ENCODE measurements around the gene FREM2. TPM values are rescaled to one million over a fixed set of nuclear protein-coding genes. Genes with fewer than 3 reads are reported as not detected.

Gene FREM2
- total RNA-seq, 1 experiment from 2014 or later: not detected

GRCh38 chr13:38854226-38854625, 167.3 kb downstream of the FREM2 start:
- H3K27me3 Mint-ChIP-seq (ENCODE audit: insufficient read depth, unreplicated experiment): peaks cover 12% of the 10 kb centered on the region
- no peaks in the 10 kb centered on the region for H3K36me3 Mint-ChIP-seq (ENCODE audit: insufficient read depth, unreplicated experiment)
- POLR2A ChIA-PET: no interaction called here

DNA sequence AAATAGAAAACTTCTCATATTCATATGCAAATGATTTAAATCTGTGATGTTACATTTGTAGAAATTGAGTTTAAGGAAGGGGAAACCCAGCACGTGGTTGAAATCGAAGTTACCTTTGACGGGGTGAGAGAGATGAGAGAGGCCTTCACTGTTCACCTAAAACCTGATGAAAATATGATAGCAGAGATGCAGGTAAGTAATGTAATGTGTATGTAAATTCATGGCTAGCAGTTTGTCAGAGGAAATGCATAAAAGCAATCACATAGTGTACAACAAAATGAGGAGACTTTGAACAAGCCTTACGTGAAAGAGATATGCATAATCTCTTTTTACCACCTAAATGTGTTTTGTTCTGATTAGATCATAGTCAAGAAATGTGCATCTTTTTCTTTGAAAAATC, 169.2 kb downstream of the FREM2 start:
- Mint-ChIP-seq H3K9me3 (ENCODE audit: unreplicated experiment) (no peaks in the 10 kb centered on the region), H3K27ac (ENCODE audit: low read depth, unreplicated experiment) (no peak overlapping the region), H3K27me3 (ENCODE audit: insufficient read depth, unreplicated experiment) (peaks cover 24% of the 10 kb centered on the region), H3K36me3 (ENCODE audit: insufficient read depth, unreplicated experiment) (no peaks in the 10 kb centered on the region), H3K4me3 (ENCODE audit: unreplicated experiment) (no peak overlapping the region), H3K4me1 (ENCODE audit: insufficient read depth, unreplicated experiment) (no peaks in the 10 kb centered on the region)
- POLR2A ChIA-PET: interaction anchor here (1.0 kb wide), 1 partner anchor 164 kb away, joined by 4 read pairs; no protein-coding TSS in a partner anchor
- intact Hi-C loops (cut with micrococcal nuclease): no loop called here
- TF ChIP-seq, protein P1, sequence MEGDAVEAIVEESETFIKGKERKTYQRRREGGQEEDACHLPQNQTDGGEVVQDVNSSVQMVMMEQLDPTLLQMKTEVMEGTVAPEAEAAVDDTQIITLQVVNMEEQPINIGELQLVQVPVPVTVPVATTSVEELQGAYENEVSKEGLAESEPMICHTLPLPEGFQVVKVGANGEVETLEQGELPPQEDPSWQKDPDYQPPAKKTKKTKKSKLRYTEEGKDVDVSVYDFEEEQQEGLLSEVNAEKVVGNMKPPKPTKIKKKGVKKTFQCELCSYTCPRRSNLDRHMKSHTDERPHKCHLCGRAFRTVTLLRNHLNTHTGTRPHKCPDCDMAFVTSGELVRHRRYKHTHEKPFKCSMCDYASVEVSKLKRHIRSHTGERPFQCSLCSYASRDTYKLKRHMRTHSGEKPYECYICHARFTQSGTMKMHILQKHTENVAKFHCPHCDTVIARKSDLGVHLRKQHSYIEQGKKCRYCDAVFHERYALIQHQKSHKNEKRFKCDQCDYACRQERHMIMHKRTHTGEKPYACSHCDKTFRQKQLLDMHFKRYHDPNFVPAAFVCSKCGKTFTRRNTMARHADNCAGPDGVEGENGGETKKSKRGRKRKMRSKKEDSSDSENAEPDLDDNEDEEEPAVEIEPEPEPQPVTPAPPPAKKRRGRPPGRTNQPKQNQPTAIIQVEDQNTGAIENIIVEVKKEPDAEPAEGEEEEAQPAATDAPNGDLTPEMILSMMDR (IDR thresholded peaks at IDR 0.05; ENCODE audit: unreplicated experiment): no peak
- BruUV-seq (replicated peaks): no TSS peak
- no peak for DNase-seq (ENCODE audit: unreplicated experiment)
- CTCF ChIA-PET: no interaction called here

More at GRCh38 chr13:38854226-38854625, 167.3 kb downstream of the FREM2 start:
- no peak overlapping the region for H3K4me3 Mint-ChIP-seq (ENCODE audit: unreplicated experiment)
- no peaks in the 10 kb centered on the region for H3K9me3 Mint-ChIP-seq (ENCODE audit: unreplicated experiment)
- H3K27ac Mint-ChIP-seq (ENCODE audit: low read depth, unreplicated experiment): no peak overlapping the region
- intact Hi-C loops (cut with micrococcal nuclease): no loop called here
- peaks cover 3% of the 10 kb centered on the region for H3K4me1 Mint-ChIP-seq (ENCODE audit: insufficient read depth, unreplicated experiment)
- no TSS peak for BruUV-seq (replicated peaks)
- CTCF ChIA-PET: interaction anchor here (0.6 to 1.6 kb wide), 4 partner anchors 13 to 47 kb away, joined by 3 to 4 read pairs (median 3); no protein-coding TSS in a partner anchor
- no peak for DNase-seq (ENCODE audit: unreplicated experiment)
- TF ChIP-seq, protein P1 (IDR thresholded peaks at IDR 0.05; ENCODE audit: unreplicated experiment): no peak

DNA sequence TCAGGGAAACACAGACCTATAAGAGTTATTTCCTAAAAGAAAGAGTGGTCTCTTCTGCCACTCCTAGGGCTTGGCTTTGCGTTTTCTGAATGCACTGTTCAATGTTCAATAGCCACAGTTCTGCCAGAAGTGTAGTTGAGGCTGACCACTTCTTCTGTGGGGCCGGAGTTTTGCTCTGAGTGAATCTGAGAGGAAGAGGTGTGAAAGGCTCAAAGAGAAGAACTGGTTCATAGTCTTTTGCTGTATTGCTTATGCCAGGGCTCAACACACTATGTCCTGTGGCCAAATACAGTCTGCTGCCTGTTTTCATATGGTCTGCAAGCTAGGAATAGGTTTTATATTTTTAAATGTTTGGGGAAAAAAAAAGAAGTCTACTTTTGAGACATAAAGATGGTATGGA, 175.6 kb downstream of the FREM2 start:
- no peak overlapping the region for H3K27ac Mint-ChIP-seq (ENCODE audit: low read depth, unreplicated experiment)
- intact Hi-C loops (cut with micrococcal nuclease): no loop called here
- peaks cover 36% of the 10 kb centered on the region for H3K27me3 Mint-ChIP-seq (ENCODE audit: insufficient read depth, unreplicated experiment)
- no peaks in the 10 kb centered on the region for H3K4me1 Mint-ChIP-seq (ENCODE audit: insufficient read depth, unreplicated experiment)
- no peak for DNase-seq (ENCODE audit: unreplicated experiment)
- TF ChIP-seq, protein P1 (IDR thresholded peaks at IDR 0.05; ENCODE audit: unreplicated experiment): no peak
- POLR2A ChIA-PET: no interaction called here
- CTCF ChIA-PET: interaction anchor here (0.6 to 0.9 kb wide), 2 partner anchors 9 to 162 kb away, joined by 3 to 4 read pairs; no protein-coding TSS in a partner anchor
- no TSS peak for BruUV-seq (replicated peaks)
- H3K9me3 Mint-ChIP-seq (ENCODE audit: unreplicated experiment): no peaks in the 10 kb centered on the region
- no peaks in the 10 kb centered on the region for H3K36me3 Mint-ChIP-seq (ENCODE audit: insufficient read depth, unreplicated experiment)
- H3K4me3 Mint-ChIP-seq (ENCODE audit: unreplicated experiment): no peak overlapping the region

DNA sequence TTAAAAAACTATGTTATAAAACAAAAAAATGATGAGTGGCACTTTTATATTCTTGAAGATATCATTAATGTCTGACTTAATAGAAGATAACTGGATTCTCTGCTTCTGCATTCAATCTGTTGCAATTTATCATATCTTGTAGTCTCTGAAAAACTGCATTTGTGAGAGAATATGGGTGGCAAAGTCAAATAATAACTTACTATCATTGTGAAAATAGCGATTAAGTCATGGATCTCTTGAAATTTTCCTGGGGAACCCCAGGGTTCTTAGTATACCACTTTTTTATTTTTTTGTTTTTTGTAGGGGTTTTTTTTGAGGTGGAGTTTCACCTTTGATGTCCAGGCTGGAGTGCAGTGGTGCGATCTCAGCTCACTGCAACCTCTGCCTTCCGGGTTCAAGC, 176.7 kb downstream of the FREM2 start:
- TF ChIP-seq, protein P1 (IDR thresholded peaks at IDR 0.05; ENCODE audit: unreplicated experiment): no peak
- POLR2A ChIA-PET: no interaction called here
- no TSS peak for BruUV-seq (replicated peaks)

More for the DNA sequence above, 176.7 kb downstream of the FREM2 start:
- Mint-ChIP-seq H3K4me3 (ENCODE audit: unreplicated experiment) (no peak overlapping the region), H3K27me3 (ENCODE audit: insufficient read depth, unreplicated experiment) (peaks cover 31% of the 10 kb centered on the region), H3K4me1 (ENCODE audit: insufficient read depth, unreplicated experiment) (no peaks in the 10 kb centered on the region), H3K27ac (ENCODE audit: low read depth, unreplicated experiment) (no peak overlapping the region), H3K9me3 (ENCODE audit: unreplicated experiment) (no peaks in the 10 kb centered on the region), H3K36me3 (ENCODE audit: insufficient read depth, unreplicated experiment) (no peaks in the 10 kb centered on the region)
- intact Hi-C loops (cut with micrococcal nuclease): no loop called here
- no peak for DNase-seq (ENCODE audit: unreplicated experiment)
- CTCF ChIA-PET: interaction anchor here (1.0 to 1.1 kb wide), 2 partner anchors 52 to 281 kb away, joined by 4 to 6 read pairs; no protein-coding TSS in a partner anchor

Measured in MCF 10A (cell line).